ENCODE data around the gene NCR2.
A peak's percentile ranks its signal among the peaks of the same experiment; 100 is the strongest.

DNA sequence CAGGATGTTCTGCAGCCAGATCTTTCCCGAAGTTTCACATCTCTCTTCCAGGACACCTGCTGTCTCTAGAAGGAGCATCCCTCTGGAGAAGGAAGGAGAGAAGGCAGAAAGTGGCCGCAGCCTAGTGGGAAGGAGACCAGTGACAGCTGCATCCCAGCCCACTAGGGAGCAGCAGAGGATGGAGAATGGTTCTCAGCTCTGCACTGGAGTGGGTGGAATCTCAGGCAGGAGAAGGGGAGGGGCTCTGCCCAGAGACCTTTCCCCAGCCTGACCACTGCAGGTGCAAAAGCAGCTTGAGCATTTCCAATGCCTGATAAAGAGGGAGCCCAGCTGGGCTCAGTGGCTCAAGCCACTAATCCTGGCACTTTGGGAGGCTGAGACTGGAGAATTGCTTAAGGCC lies 32.3 kb downstream of the NCR2 start:
- TF ChIP-seq YY1 (IDR thresholded peaks at IDR 0.05; ENCODE audit: extremely low read depth, insufficient replicate concordance, low read depth, low read length) (peak; percentile 15), EZH2 (IDR thresholded peaks at IDR 0.05) (no peak), POLR2A (IDR thresholded peaks at IDR 0.05; ENCODE audit: borderline replicate concordance, extremely low read depth, insufficient read depth, insufficient read length) (no peak), EZH2phosphoT487 (IDR thresholded peaks at IDR 0.05; ENCODE audit: borderline replicate concordance) (no peak), POLR2AphosphoS5 (IDR thresholded peaks at IDR 0.05; ENCODE audit: low read depth, low read length) (no peak), CEBPB (IDR thresholded peaks at IDR 0.05; ENCODE audit: low read depth) (no peak), CTCF (IDR thresholded peaks at IDR 0.05 in 2 of 3, conservative IDR thresholded peaks at IDR 0.05 in 1 of 3; ENCODE audit: borderline replicate concordance in 1 of 3, insufficient read depth in 1 of 3, low read depth in 2 of 3, low read length in 2 of 3) (peak; percentile 80 to 91 (median 86)), EGR1 (IDR thresholded peaks at IDR 0.05; ENCODE audit: low read depth) (peak; percentile 38; the same call in 1 of the 2 replicates), MAX (IDR thresholded peaks at IDR 0.05) (no peak), ZFX (IDR thresholded peaks at IDR 0.05) (no peak), RAD21 (IDR thresholded peaks at IDR 0.05; ENCODE audit: low read depth) (peak; percentile 93), ZNF274 (IDR thresholded peaks at IDR 0.05; ENCODE audit: low read depth, low read length) (no peak)
- TF ChIP-seq, protein P1, sequence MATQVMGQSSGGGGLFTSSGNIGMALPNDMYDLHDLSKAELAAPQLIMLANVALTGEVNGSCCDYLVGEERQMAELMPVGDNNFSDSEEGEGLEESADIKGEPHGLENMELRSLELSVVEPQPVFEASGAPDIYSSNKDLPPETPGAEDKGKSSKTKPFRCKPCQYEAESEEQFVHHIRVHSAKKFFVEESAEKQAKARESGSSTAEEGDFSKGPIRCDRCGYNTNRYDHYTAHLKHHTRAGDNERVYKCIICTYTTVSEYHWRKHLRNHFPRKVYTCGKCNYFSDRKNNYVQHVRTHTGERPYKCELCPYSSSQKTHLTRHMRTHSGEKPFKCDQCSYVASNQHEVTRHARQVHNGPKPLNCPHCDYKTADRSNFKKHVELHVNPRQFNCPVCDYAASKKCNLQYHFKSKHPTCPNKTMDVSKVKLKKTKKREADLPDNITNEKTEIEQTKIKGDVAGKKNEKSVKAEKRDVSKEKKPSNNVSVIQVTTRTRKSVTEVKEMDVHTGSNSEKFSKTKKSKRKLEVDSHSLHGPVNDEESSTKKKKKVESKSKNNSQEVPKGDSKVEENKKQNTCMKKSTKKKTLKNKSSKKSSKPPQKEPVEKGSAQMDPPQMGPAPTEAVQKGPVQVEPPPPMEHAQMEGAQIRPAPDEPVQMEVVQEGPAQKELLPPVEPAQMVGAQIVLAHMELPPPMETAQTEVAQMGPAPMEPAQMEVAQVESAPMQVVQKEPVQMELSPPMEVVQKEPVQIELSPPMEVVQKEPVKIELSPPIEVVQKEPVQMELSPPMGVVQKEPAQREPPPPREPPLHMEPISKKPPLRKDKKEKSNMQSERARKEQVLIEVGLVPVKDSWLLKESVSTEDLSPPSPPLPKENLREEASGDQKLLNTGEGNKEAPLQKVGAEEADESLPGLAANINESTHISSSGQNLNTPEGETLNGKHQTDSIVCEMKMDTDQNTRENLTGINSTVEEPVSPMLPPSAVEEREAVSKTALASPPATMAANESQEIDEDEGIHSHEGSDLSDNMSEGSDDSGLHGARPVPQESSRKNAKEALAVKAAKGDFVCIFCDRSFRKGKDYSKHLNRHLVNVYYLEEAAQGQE (IDR thresholded peaks at IDR 0.05; ENCODE audit: low read depth): no peak
